IMR-90 (cell line): Measurements from ENCODE around the gene ANKMY1.

ENCODE experiments used
- CEBPB ChIP-seq: IDR thresholded peaks from 2 replicates; pipeline ENCODE4 v1.6.1; 2012; ENCODE audit warnings: low read depth, low read length, improper control_type of control experiment
- CHD1 ChIP-seq: IDR thresholded peaks from 2 replicates; pipeline ENCODE4 v1.6.1; 2012; ENCODE audit warnings: low read depth, low read length, improper control_type of control experiment
- CTCF ChIP-seq: conservative IDR thresholded peaks from 2 replicates; pipeline ENCODE4 v1.5.1; 2012; ENCODE audit warnings: mild to moderate bottlenecking, low read depth, low read length, improper control_type of control experiment
- ELK1 ChIP-seq: fragments of 150-350 bp; IDR thresholded peaks from 2 replicates; pipeline ENCODE4 v1.6.1; 2016; ENCODE audit warnings: low read depth, mild to moderate bottlenecking, low read length, moderate library complexity, borderline replicate concordance
- FOS ChIP-seq: fragments of 150-350 bp; IDR thresholded peaks from 2 replicates; pipeline ENCODE4 v1.6.1; 2016; ENCODE audit warnings: low read depth, low read length
- MXI1 ChIP-seq: IDR thresholded peaks from 2 replicates; pipeline ENCODE4 v1.6.1; 2012; ENCODE audit warnings: low read depth, mild to moderate bottlenecking, low read length, moderate library complexity, borderline replicate concordance
- POLR2A ChIP-seq: IDR thresholded peaks from 2 replicates; pipeline ENCODE4 v1.6.1; 2012; ENCODE audit warnings: mild to moderate bottlenecking, low read depth, low read length
- RAD21 ChIP-seq: IDR thresholded peaks from 2 replicates; pipeline ENCODE4 v1.6.1; 2012; ENCODE audit warnings: low read length, improper control_type of control experiment
- RCOR1 ChIP-seq: IDR thresholded peaks from 2 replicates; pipeline ENCODE4 v1.6.1; 2012; ENCODE audit warnings: mild to moderate bottlenecking, low read length, improper control_type of control experiment; ENCODE audit not compliant: insufficient replicate concordance
- RFX5 ChIP-seq: IDR thresholded peaks from 2 replicates; pipeline ENCODE4 v1.8.0; 2012; ENCODE audit warnings: low read depth, mild to moderate bottlenecking, low read length, moderate library complexity
- SMC3 ChIP-seq: fragments of 150-350 bp; IDR thresholded peaks from 2 replicates; pipeline ENCODE4 v1.6.1; 2016; ENCODE audit warnings: low read depth, mild to moderate bottlenecking, antibody characterized with exemption, low read length, moderate library complexity

- no peak for TF ChIP-seq CTCF
- no peak for TF ChIP-seq POLR2A
- no peak for TF ChIP-seq CHD1
- no peak for TF ChIP-seq SMC3
- TF ChIP-seq MXI1, result no peak
- TF ChIP-seq RCOR1, result no peak
- TF ChIP-seq FOS, result no peak
- TF ChIP-seq CEBPB, result no peak
- no peak for TF ChIP-seq RFX5
- no peak for TF ChIP-seq ELK1
- no peak for TF ChIP-seq RAD21
These were observed 114.7 kb downstream of the ANKMY1 start for GRCh38 chr2:240442891-240443715.
